NCI-H345 treated with DMSO at 0.1 percent for 48 hours (cell line): ENCODE results near the gene NKIRAS1.

Experiments used
- DNase-seq: peaks from one replicate; lab custom pipeline; 2025; ENCODE audit not compliant: unreplicated experiment; lab: John Stamatoyannopoulos, UW

The NKIRAS1 gene

GRCh38 chr3:23916886-23917678, at the start of gene NKIRAS1, which contains the start of gene RPL15:
TSS of gene NKIRAS1 (minus strand) at chr3:23916990. CDS start at chr3:23910904, 6,086 bp downstream.
TSS of gene RPL15 (plus strand) at chr3:23917132. CDS start at chr3:23917860, 728 bp downstream.
- peak; percentile 78 for DNase-seq

GRCh38 chr3:23966328-23966727, 49.5 kb upstream of the NKIRAS1 start:
- DNase-seq = no peak

- DNase-seq = no peak
Observed at GRCh38 chr3:23964537-23965235, 47.9 kb upstream of the NKIRAS1 start.

GRCh38 chr3:23961913-23962312, 45.1 kb upstream of the NKIRAS1 start:
- no peak for DNase-seq

GRCh38 chr3:23961066-23961465, 44.3 kb upstream of the NKIRAS1 start:
- DNase-seq = no peak

GRCh38 chr3:23960649-23961048, 43.9 kb upstream of the NKIRAS1 start:
- DNase-seq = no peak

GRCh38 chr3:23959135-23959900, 42.5 kb upstream of the NKIRAS1 start:
- no peak for DNase-seq

GRCh38 chr3:23956701-23957100, 39.9 kb upstream of the NKIRAS1 start:
- no peak for DNase-seq

GRCh38 chr3:23954144-23954543, 37.4 kb upstream of the NKIRAS1 start:
- DNase-seq = no peak

- DNase-seq = no peak
Observed at GRCh38 chr3:23953523-23953922, 36.7 kb upstream of the NKIRAS1 start.

GRCh38 chr3:23952646-23953045, 35.9 kb upstream of the NKIRAS1 start:
- DNase-seq = no peak

- no peak for DNase-seq
Observed at GRCh38 chr3:23950293-23950692, 33.5 kb upstream of the NKIRAS1 start.

- no peak for DNase-seq
Observed at GRCh38 chr3:23949784-23950183, 33.0 kb upstream of the NKIRAS1 start.

- no peak for DNase-seq
Observed at GRCh38 chr3:23948761-23949160, 32.0 kb upstream of the NKIRAS1 start.

- DNase-seq = peak; percentile 78
Observed at GRCh38 chr3:23945913-23946687, 29.3 kb upstream of the NKIRAS1 start.

- no peak for DNase-seq
Observed at GRCh38 chr3:23945663-23945912, 28.8 kb upstream of the NKIRAS1 start.

- DNase-seq = no peak
Observed at GRCh38 chr3:23944861-23945662, 28.3 kb upstream of the NKIRAS1 start, which contains the start of gene NR1D2. TSS of gene NR1D2 (plus strand) at chr3:23945286. CDS start at chr3:23945579, 293 bp downstream.

- DNase-seq = no peak
Observed at GRCh38 chr3:23944007-23944783, 27.4 kb upstream of the NKIRAS1 start.

- no peak for DNase-seq
Observed at GRCh38 chr3:23942546-23942945, 25.8 kb upstream of the NKIRAS1 start.
